Mammary epithelial cell (primary cell): Measurements from ENCODE around the gene TRPM5.

Experiments
- EZH2 ChIP-seq: IDR thresholded peaks from 2 replicates; pipeline ENCODE4 v1.6.1; 2012; ENCODE audit warnings: low read length, inconsistent platforms, borderline replicate concordance
- TF ChIP-seq, protein P1 (sequence below), 2 donors: IDR thresholded peaks in 1 of 2; conservative IDR thresholded peaks in 1 of 2; 2 replicates each; pipeline ENCODE4 v1.5.1; 2011 to 2012; ENCODE audit warnings: inconsistent platforms in 2 of 2, low read length in 2 of 2, mild to moderate bottlenecking in 2 of 2, control low read depth in 1 of 2, low read depth in 1 of 2; ENCODE audit not compliant: insufficient read depth in 1 of 2; ENCODE audit errors: extremely low read depth in 1 of 2

DNA sequence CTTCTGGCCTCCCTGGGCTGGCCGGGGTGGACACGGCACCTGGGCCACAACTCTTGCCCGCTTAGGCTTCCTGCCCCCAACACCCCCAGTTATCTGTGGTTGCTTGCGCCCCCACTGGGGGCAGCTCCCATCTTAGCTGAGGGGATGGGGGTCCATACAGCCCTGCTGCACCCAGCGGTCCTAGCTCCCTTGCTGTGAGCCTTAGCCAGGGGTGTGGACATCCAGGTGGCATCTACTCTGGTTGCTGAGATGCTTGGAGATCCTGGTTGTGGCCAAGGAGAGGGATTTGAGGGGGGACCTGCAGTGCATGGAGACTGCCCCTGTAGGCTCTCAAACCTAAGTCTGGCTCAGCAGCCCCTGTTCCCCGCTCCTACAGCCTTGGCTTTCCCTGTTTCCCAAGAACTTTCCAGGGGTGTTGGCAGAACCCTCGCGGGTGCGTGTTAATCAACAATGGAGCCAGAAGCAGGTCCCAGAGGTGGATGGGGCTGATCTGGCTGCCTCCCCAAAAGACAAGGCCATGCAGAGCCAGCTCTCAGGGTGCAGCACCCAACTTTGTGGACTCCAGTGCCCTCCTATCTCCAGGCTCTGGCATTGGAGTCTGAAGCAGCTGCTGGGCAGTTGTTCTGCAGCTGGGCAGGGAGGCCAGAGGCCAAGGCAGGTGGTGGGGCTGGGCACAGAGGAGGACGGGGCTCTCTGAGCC is 3.8 kb upstream of the TRPM5 start:
- TF ChIP-seq, protein P1, sequence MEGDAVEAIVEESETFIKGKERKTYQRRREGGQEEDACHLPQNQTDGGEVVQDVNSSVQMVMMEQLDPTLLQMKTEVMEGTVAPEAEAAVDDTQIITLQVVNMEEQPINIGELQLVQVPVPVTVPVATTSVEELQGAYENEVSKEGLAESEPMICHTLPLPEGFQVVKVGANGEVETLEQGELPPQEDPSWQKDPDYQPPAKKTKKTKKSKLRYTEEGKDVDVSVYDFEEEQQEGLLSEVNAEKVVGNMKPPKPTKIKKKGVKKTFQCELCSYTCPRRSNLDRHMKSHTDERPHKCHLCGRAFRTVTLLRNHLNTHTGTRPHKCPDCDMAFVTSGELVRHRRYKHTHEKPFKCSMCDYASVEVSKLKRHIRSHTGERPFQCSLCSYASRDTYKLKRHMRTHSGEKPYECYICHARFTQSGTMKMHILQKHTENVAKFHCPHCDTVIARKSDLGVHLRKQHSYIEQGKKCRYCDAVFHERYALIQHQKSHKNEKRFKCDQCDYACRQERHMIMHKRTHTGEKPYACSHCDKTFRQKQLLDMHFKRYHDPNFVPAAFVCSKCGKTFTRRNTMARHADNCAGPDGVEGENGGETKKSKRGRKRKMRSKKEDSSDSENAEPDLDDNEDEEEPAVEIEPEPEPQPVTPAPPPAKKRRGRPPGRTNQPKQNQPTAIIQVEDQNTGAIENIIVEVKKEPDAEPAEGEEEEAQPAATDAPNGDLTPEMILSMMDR (conservative IDR thresholded peaks at IDR 0.05 in 1 of 2, IDR thresholded peaks at IDR 0.05 in 1 of 2; ENCODE audit: extremely low read depth in 1 of 2, insufficient read depth in 1 of 2, low read depth in 1 of 2, low read length in 2 of 2) = no peak
- no peak for TF ChIP-seq EZH2
